HG03354 (cell line): ENCODE measurements around the gene GPSM3.

ENCODE experiments used
- ATAC-seq: cut with Tn5 transposase; IDR thresholded peaks from one replicate; pipeline ENCODE4 v1.9.1; 2021; ENCODE audit warnings: mild to moderate bottlenecking; ENCODE audit not compliant: unreplicated experiment, poor library complexity, severe bottlenecking

GPSM3 gene

DNA sequence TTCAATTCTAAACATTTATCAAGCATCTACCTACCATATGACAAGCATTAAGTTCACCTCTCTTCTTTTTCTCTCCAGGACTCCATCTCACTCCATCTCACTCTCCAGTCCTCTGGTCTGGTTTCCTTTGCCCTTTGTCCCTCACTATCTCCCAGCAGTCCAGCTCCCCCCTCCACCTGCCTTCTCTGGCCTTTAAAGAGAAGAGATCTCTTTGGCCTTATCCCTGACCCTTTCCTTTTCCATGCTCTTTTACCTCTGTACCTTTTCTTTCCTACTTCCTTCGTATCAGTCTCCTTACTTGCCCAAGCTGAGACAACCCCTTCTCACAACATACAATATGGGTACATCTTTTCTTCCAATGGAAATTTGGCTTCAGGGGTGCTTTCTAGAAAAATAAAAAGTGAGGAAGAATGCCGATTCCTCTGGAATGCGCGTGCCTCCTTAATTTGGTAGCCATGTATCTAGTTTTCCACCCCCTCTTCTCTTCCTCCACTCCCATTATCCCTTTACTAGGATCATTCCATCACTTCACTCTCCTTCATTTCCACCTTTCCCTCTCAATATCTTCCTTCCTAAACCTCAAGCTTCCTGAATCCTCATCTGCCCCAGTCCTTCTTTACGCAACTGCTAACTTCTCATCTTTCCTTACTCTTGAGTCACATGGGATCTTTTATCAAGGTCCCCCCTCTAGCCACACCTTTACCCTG is 15.8 kb downstream of the GPSM3 start:
- ATAC-seq = no peak

DNA sequence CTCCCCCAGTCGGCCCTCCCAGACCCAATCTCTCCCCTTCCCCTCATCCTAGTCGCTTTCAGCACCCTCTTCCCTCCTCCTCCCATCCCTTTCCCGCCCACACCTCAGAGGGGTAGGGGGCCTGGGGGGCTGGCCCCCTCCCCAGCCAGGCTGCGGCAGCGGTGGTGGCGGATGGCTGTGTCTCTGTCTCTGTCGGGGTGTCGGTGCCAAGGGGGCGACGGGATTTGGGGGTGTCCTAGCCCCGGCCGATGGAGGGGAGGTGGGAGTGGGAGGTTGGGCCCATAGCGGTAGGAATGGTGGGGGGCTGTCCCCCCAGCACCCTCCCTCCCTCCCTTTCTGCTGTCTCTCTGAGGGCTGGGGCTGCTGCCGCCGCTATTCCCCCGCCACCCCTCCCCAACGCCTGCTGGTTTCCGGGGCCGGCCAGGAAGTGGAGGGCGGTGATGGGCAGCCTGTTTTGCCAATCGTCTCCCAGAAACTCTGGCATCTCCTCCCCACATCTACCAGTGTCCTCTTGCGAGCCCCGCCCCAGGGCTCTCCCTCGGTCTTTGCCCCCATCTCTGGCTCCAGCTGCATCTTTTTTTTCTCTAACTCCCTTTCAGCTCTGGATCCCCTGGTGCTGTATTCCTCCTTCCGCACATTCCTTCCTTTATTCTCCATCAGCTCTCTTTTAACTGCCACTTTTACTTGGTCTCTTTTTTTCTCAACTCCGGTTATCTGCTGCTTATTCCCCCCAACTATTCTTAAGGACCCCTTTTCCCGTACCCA is 16.6 kb downstream of the GPSM3 start, which contains the start of gene AGPAT1:
TSS of gene AGPAT1 (minus strand) at position 374 of the 765 bp plus-strand sequence. CDS start 4,588 bp downstream, outside the sequence.
- ATAC-seq = peak; percentile 47

GRCh38 chr6:32175322-32175710 is 17.1 kb downstream of the GPSM3 start:
- no peak for ATAC-seq

- no peak for ATAC-seq
Observed at GRCh38 chr6:32174416-32174815, 18.0 kb downstream of the GPSM3 start.

GRCh38 chr6:32173051-32173727 is 19.3 kb downstream of the GPSM3 start:
- no peak for ATAC-seq

- ATAC-seq = no peak
Observed at GRCh38 chr6:32171234-32171633, 21.2 kb downstream of the GPSM3 start.

- ATAC-seq = no peak
Observed at GRCh38 chr6:32170294-32170693, 22.1 kb downstream of the GPSM3 start.

- ATAC-seq = no peak
Observed at GRCh38 chr6:32168807-32169591, 23.4 kb downstream of the GPSM3 start.

GRCh38 chr6:32168350-32168749 is 24.1 kb downstream of the GPSM3 start:
- ATAC-seq = no peak

DNA sequence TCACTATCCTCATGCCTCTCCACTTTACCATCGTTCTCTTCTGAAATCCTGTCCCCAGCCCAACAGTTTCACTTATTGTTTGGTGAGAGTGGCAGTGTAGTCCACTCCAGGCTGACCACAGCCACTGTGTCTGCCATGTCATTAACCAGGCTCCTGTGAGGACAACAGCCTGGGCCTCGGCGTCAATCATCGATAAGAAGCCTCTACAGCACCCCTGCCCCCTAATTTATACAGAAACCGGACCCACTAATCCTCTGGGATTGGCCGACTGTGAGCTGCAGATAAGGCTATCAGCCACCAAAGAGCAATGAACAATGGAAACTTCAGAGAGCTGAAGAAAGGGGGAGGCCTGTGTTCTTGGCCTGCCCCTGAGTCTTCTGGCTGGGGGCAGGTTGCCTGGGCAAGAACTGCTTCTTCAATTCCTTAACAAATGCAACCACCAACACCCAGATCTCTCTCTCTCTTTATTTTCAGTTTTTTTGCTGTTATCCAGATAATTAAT is 24.6 kb downstream of the GPSM3 start:
- ATAC-seq = no peak

DNA sequence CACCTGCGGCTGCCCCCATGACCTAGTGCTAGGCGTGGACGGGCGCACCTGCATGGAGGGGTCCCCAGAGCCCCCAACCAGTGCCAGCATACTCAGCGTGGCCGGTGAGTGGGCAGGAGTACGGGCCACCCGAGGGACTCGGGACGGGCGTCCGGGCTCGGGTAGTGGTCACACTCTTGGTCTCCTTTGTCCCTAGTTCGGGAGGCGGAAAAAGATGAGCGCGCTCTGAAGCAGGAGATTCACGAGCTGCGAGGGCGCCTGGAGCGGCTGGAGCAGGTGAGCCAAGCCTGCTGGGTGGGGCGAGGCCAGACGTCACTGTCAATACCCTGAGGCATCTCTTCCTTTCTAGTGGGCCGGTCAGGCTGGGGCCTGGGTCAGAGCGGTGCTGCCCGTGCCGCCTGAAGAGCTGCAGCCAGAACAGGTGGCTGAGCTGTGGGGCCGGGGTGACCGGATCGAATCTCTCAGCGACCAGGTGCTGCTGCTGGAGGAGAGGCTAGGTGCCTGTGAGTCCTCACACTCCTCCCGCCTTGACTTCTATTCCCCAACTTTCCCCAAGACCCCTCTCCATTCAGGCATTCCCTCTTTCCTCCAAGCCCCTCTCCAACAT is 25.2 kb downstream of the GPSM3 start:
- no peak for ATAC-seq

DNA sequence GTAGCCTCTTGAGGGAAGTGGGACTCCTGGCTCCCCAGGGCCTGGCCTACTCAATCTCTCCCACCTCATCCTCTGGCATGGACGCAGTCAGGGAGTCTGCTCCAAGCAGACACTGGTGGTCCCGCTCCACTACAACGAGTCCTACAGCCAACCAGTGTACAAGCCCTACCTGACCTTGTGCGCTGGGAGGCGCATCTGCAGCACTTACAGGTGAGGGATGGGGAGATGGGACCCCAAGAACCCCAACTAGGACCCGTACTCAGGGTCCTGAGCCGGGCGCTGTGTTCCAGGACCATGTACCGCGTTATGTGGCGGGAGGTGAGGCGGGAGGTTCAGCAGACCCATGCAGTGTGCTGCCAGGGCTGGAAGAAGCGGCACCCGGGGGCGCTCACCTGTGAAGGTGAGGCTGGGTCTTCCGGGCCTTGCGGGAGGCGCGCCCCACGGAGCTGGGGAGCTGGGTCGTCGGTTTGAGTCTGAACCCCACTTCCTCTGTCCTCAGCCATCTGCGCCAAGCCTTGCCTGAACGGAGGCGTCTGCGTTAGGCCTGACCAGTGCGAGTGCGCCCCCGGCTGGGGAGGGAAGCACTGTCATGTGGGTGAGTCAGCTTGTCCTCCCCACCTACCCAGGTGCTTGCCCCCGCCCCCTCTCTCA is 25.9 kb downstream of the GPSM3 start:
- no peak for ATAC-seq

DNA sequence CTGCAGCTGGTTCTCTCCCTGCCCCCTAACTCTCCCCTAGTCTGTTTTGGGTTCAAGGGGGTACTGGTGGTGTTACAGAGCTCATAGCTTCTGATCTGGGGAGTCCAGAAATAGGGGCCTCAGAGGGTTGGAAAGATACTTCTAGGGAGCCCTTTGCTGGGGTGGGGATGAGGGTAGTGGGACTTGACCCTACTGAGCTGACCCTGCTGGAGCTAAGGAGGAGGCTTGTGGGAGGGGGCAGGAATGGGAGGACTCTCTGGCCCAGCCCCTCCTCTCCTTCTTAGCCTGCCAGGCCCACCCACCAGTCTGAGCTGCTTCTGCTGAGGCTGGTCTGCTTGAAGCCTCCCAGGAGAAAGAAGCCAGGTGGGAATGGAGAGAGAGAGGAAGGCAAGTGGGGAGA is 28.1 kb downstream of the GPSM3 start, which contains the start of gene EGFL8:
TSS of gene EGFL8 (plus strand) at position 301 of the 400 bp plus-strand sequence. CDS start 1,571 bp downstream, outside the sequence.
- no peak for ATAC-seq

- ATAC-seq = no peak
Observed at GRCh38 chr6:32163559-32164258, 28.7 kb downstream of the GPSM3 start.

DNA sequence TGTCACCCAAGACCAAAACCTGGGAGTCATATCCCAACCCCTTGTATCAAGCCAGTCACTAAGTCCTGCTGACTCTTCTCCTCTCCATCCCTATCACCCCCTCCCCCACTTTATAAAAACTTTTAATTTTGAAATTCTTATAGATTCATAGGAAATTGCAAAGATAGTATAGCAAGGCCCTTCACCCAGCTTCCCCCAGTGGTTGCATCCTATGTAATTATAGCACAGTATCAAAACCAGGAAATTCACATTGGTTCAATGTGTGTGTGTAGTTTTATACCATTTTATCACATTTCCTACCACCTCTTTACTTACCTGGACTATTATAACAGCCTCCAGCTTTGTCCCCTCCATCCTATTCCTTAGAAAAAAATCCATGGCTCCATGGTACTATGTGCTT is 34.4 kb downstream of the GPSM3 start:
- ATAC-seq = no peak

DNA sequence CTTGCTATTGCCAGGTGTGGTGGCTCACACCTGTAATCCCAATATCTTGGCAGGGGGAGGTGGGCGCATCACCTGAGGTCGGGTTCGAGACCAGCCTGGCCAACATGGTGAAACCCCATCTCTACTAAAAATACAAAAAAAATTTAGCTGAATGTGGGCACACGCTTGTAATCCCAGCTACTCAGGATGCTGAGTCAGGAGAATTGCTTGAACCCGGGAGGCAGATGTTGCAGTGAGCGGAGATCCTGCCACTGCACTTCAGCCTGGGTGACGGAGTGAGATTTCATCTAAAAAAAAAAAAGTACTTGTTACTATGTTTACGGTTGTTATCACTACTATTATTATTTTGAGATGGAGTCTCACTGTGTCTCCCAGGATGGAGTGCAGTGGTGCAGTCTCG is 35.6 kb downstream of the GPSM3 start:
- no peak for ATAC-seq

GRCh38 chr6:32154514-32155161 is 37.8 kb downstream of the GPSM3 start:
- ATAC-seq = peak; percentile 74
